Peyer's patch (tissue), 4 donors: ENCODE data around the gene GMCL2.

Experiments
- CTCF ChIP-seq, 6 experiments: fragments of 450-650 bp in 4 of 6; fragments of 200-600 bp in 2 of 6; sonication (generic) in 1 of 6; IDR thresholded peaks; one replicate each; pipeline ENCODE4 v1.5.1; 2017 to 2019; ENCODE audit warnings: antibody characterized with exemption in 6 of 6, mild to moderate bottlenecking in 3 of 6, moderate library complexity in 1 of 6
- POLR2A ChIP-seq, 2 donors: fragments of 450-650 bp; IDR thresholded peaks; one replicate each; pipeline ENCODE4 v1.5.1; 2017; ENCODE audit warnings: antibody characterized with exemption in 2 of 2, mild to moderate bottlenecking in 2 of 2, moderate library complexity in 2 of 2

- TF ChIP-seq POLR2A (IDR thresholded peaks at IDR 0.05) (no peak), CTCF (IDR thresholded peaks at IDR 0.05) (no peak)
Observed at GRCh38 chr5:178221853-178222252, 34.7 kb upstream of the GMCL2 start.
